A673 (cell line): Measurements from ENCODE around the gene BROX.

Experiments used
- EZH2 ChIP-seq: fragments of 200-600 bp; sonication (generic); IDR thresholded peaks from 2 replicates; pipeline ENCODE4 v1.6.1; 2017; ENCODE audit warnings: borderline replicate concordance, low read depth, mild to moderate bottlenecking, mixed read lengths, antibody characterized with exemption, low read length; ENCODE audit not compliant: poor library complexity, severe bottlenecking
- TF ChIP-seq, protein P1 (sequence below): fragments of 300-800, 200-600 bp; sonication (generic); conservative IDR thresholded peaks from 2 replicates; pipeline ENCODE4 v1.5.1; 2017; ENCODE audit warnings: low read depth, mild to moderate bottlenecking, antibody characterized with exemption, low read length, moderate library complexity, mixed read lengths

DNA sequence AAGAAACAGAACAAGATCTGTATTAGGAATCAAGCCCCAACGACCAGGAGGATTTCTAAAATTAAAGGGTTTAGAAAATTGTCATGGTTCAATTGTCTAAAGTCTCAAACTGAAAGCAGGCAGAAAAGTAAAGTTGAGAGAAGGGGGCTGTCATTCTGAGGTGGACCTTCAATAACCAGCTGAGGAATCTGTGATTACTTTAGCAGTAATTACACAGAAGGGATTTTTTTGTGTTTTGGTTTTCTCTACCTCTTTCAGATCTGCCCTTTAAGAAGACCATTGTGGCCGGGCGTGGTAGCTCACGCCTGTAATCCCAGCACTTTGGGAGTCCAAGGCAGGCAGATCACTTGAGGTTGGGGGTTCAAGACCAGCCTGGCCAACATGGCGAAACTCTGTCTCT lies 17.4 kb upstream of the BROX start:
- TF ChIP-seq, protein P1, sequence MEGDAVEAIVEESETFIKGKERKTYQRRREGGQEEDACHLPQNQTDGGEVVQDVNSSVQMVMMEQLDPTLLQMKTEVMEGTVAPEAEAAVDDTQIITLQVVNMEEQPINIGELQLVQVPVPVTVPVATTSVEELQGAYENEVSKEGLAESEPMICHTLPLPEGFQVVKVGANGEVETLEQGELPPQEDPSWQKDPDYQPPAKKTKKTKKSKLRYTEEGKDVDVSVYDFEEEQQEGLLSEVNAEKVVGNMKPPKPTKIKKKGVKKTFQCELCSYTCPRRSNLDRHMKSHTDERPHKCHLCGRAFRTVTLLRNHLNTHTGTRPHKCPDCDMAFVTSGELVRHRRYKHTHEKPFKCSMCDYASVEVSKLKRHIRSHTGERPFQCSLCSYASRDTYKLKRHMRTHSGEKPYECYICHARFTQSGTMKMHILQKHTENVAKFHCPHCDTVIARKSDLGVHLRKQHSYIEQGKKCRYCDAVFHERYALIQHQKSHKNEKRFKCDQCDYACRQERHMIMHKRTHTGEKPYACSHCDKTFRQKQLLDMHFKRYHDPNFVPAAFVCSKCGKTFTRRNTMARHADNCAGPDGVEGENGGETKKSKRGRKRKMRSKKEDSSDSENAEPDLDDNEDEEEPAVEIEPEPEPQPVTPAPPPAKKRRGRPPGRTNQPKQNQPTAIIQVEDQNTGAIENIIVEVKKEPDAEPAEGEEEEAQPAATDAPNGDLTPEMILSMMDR, result no peak
- no peak for TF ChIP-seq EZH2
